ENCODE results near the gene DCLK1.
"Not testable (repeated sequence)": the region's sequence is repeated elsewhere in the genome, so short reads cannot be mapped to it uniquely, and the experiment has no call there.

The DCLK1 gene

GRCh38 chr13:35988648-35989081, 142.5 kb downstream of the DCLK1 start:
- ChIA-PET POLR2A (ENCODE audit: low non-redundant PET) (no interaction called here), CTCF (interaction anchor here (0.6 kb wide), 1 partner anchor 296 kb away, joined by 4 read pairs; no protein-coding TSS in a partner anchor)
- no peak for TF ChIP-seq CTCF (conservative IDR thresholded peaks at IDR 0.05; ENCODE audit: low read depth)
- no peak overlapping the region for H3K27ac ChIP-seq
- no peak for DNase-seq (ENCODE audit: low spot score)

DNA sequence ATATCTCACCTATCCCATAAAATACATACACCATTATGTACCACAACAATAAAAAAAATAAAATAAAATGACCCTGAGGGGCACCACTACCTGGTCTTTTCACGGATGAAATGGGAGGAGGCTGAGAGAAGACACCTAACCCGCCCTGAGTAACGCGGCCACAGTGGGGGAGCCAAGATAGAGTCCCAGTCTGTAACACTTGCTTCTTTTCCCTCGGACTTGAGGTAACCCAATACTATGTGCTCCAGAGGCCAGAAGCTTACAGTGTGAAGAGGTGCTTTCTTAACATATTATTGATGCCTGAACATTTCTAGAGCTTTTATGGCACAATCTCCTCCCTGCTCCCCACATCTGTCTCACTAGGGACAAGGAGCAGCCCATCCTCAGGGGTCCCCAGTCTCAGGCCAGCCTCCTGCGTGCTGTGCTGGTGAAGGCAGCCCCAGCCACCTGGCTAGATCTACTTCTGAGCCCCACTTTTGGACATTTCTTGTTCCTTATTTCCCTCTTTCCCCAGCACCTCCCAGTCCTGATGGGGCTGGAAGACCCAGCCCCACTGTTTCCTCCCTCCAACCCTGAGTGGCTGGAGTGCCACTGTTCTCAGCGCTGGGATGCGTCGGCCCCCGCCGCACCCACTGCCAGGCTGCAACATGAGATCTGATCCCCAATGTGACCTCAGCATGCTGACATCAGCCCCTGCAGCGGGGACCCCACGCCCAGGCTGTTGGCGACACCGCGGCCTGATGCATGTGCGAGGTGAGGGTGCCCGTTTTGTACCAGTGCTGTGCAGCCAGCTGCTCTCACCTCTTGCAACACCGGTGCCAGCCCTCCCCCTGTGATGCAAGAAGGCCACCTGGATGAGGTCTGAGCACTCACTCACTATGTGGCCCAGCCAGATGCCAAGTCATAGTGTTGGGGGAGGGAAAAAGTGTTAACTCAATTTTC, 143.3 kb downstream of the DCLK1 start:
- DNase-seq (ENCODE audit: low spot score) = no peak
- POLR2A ChIA-PET (ENCODE audit: low non-redundant PET) = no interaction called here
- CTCF ChIA-PET = interaction anchor here (0.6 to 1.6 kb wide), 2 partner anchors 287 to 296 kb away, joined by 4 read pairs; no protein-coding TSS in a partner anchor
- H3K27ac ChIP-seq = peak overlapping the region; percentile 28; the same call in 1 of the 2 replicates
- TF ChIP-seq CTCF (conservative IDR thresholded peaks at IDR 0.05; ENCODE audit: low read depth) = no peak

- TF ChIP-seq CTCF (conservative IDR thresholded peaks at IDR 0.05; ENCODE audit: low read depth) = no peak
- ChIA-PET CTCF (no interaction called here), POLR2A (ENCODE audit: low non-redundant PET) (no interaction called here)
- H3K27ac ChIP-seq = no peak overlapping the region
- no peak for DNase-seq (ENCODE audit: low spot score)
Measured at GRCh38 chr13:35984776-35985453, 146.3 kb downstream of the DCLK1 start.

GRCh38 chr13:35984287-35984686, 146.9 kb downstream of the DCLK1 start:
- no peak overlapping the region for H3K27ac ChIP-seq
- TF ChIP-seq CTCF (conservative IDR thresholded peaks at IDR 0.05; ENCODE audit: low read depth) = no peak
- CTCF ChIA-PET = no interaction called here
- POLR2A ChIA-PET (ENCODE audit: low non-redundant PET) = no interaction called here
- no peak for DNase-seq (ENCODE audit: low spot score)

DNA sequence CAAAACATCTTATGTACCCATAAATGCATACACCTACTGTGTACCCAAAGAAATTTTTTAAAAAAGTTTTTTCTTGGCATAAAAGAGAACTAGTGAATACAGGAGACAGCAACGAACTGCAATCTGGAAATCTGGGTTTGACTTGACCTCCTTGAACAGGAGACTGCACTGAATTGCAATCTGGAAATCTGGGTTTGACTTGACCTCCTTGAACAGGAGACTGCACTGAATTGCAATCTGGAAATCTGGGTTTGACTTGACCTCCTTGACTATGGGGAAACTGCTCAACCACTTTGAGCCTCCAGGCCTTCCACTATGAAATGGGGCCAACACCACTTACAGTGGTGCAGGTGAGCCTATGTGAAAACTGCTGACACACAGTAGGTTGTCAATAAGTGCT, 147.5 kb downstream of the DCLK1 start:
- POLR2A ChIA-PET (ENCODE audit: low non-redundant PET); DNase-seq (ENCODE audit: low spot score); CTCF ChIA-PET; H3K27ac ChIP-seq: not testable (repeated sequence)

GRCh38 chr13:35983206-35983605, 148.0 kb downstream of the DCLK1 start:
- TF ChIP-seq CTCF (conservative IDR thresholded peaks at IDR 0.05; ENCODE audit: low read depth) = no peak
- H3K27ac ChIP-seq = no peak overlapping the region
- DNase-seq (ENCODE audit: low spot score) = no peak
- CTCF ChIA-PET = interaction anchor here (0.7 kb wide), 1 partner anchor 125 kb away, joined by 3 read pairs; no protein-coding TSS in a partner anchor
- POLR2A ChIA-PET (ENCODE audit: low non-redundant PET) = no interaction called here

Data from RWPE1 (cell line).